ENCODE data around the gene PTRH1. TPM values are rescaled to one million over a fixed set of nuclear protein-coding genes. Genes with fewer than 3 reads are reported as not detected.

Gene PTRH1
- total RNA-seq, 1 experiment from 2014 or later, result 21.8 TPM

DNA sequence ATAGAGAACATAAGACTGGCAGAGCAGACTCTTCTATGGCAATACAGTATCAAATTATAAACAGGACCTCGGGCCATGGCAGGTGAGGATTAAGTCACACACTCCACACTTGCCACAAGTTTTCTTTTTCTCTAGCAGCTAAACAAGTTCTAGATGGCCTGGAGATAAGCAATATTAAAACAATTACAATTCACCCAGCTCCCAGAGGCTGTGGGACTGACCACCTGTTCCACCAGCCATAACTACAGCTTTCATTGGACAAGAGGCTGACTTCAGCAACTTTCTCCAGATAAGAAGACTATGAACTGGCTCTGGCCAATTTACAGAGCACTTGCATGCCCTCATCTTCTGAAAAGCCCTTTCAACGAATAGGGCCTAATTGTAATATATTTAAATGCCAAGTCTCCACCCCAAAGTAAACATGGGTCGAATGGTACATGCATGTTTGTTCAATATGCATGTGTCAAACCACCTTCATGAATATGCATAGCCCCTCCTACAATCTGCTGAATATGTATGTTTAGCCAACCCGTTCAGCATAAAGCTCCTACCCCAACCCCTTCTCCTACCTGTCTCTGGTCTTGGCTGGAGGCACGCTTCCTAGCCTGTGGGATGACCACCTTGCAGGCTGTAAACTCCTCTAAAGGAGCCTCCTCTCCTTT is 14.7 kb downstream of the PTRH1 start:
- CTCF ChIA-PET, result no interaction called here

More for the DNA sequence above, 14.7 kb downstream of the PTRH1 start:
- Histone ChIP-seq H4K20me1 (ENCODE audit: insufficient read depth) (no peaks in the 10 kb centered on the region), H3K4me2 (ENCODE audit: low read length) (peak overlapping the region; percentile 55; the same call in 1 of the 2 replicates), H3K9me2 (ENCODE audit: insufficient read depth) (no peaks in the 10 kb centered on the region), H3K27me3 (ENCODE audit: insufficient read depth, low read length) (no peaks in the 10 kb centered on the region), H2AFZ (ENCODE audit: low read depth, low read length, poor library complexity, severe bottlenecking) (no peak overlapping the region), H3K27ac (ENCODE audit: low read depth, low read length) (no peak overlapping the region), H3K9ac (ENCODE audit: low read length) (no peak overlapping the region), H3K4me3 (replicated peaks in 1 of 2; ENCODE audit: low read depth in 1 of 2, low read length in 2 of 2) (no peak overlapping the region), H3K4me1 (ENCODE audit: control insufficient read depth in 1 of 2, insufficient read depth in 2 of 2, low read length in 2 of 2) (peaks cover 20 to 38% of the 10 kb centered on the region in 2 experiments), H3K9me3 (ENCODE audit: control insufficient read depth in 1 of 2, insufficient read depth in 1 of 2, low read depth in 1 of 2, low read length in 2 of 2) (no peaks in the 10 kb centered on the region), H3K36me3 (ENCODE audit: control insufficient read depth in 1 of 2, insufficient read depth in 2 of 2, low read length in 2 of 2) (no peaks in the 10 kb centered on the region), H3K79me2 (ENCODE audit: insufficient read depth, low read length) (no peaks in the 10 kb centered on the region)
- no TSS peak for BruUV-seq (replicated peaks)
- ChIA-PET POLR2A (interaction anchor here (2.1 kb wide), 1 partner anchor 34 kb away, joined by 6 read pairs; the partner anchor contains the start of gene TOR2A), RAD21 (ENCODE audit: low non-redundant PET in 1 of 2, low total read pairs in 2 of 2, uncharacterized antibody in 2 of 2, unreplicated experiment in 2 of 2) (no interaction called here)
- DNase-seq (ENCODE audit: low read depth, low spot score), result no peak
- intact Hi-C loops (cut with micrococcal nuclease), result no loop called here
- TF ChIP-seq, protein P1, sequence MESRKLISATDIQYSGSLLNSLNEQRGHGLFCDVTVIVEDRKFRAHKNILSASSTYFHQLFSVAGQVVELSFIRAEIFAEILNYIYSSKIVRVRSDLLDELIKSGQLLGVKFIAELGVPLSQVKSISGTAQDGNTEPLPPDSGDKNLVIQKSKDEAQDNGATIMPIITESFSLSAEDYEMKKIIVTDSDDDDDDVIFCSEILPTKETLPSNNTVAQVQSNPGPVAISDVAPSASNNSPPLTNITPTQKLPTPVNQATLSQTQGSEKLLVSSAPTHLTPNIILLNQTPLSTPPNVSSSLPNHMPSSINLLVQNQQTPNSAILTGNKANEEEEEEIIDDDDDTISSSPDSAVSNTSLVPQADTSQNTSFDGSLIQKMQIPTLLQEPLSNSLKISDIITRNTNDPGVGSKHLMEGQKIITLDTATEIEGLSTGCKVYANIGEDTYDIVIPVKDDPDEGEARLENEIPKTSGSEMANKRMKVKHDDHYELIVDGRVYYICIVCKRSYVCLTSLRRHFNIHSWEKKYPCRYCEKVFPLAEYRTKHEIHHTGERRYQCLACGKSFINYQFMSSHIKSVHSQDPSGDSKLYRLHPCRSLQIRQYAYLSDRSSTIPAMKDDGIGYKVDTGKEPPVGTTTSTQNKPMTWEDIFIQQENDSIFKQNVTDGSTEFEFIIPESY (IDR thresholded peaks at IDR 0.05; ENCODE audit: extremely low read depth, insufficient replicate concordance, low read length), result no peak
- TF ChIP-seq EGR1 (IDR thresholded peaks at IDR 0.05; ENCODE audit: low read depth) (no peak), POLR2AphosphoS5 (IDR thresholded peaks at IDR 0.05; ENCODE audit: low read depth, low read length) (no peak), CBX3 (IDR thresholded peaks at IDR 0.05; ENCODE audit: low read depth) (no peak), ZNF274 (IDR thresholded peaks at IDR 0.05; ENCODE audit: low read depth, low read length) (no peak), FOSL1 (IDR thresholded peaks at IDR 0.05; ENCODE audit: low read depth) (no peak), POLR2A (IDR thresholded peaks at IDR 0.05; ENCODE audit: borderline replicate concordance, extremely low read depth, insufficient read depth, insufficient read length) (no peak), YY1 (IDR thresholded peaks at IDR 0.05; ENCODE audit: extremely low read depth, insufficient replicate concordance, low read depth, low read length) (no peak), SRF (IDR thresholded peaks at IDR 0.05; ENCODE audit: low read depth) (no peak), EZH2 (IDR thresholded peaks at IDR 0.05) (no peak), SP1 (IDR thresholded peaks at IDR 0.05; ENCODE audit: low read depth) (no peak), ZFX (IDR thresholded peaks at IDR 0.05) (no peak), RAD21 (IDR thresholded peaks at IDR 0.05; ENCODE audit: low read depth) (no peak), CEBPB (IDR thresholded peaks at IDR 0.05; ENCODE audit: low read depth) (no peak), ELF1 (IDR thresholded peaks at IDR 0.05; ENCODE audit: borderline replicate concordance, low read depth) (no peak), SIN3A (IDR thresholded peaks at IDR 0.05; ENCODE audit: low read depth) (no peak)
- TF ChIP-seq, protein P2, sequence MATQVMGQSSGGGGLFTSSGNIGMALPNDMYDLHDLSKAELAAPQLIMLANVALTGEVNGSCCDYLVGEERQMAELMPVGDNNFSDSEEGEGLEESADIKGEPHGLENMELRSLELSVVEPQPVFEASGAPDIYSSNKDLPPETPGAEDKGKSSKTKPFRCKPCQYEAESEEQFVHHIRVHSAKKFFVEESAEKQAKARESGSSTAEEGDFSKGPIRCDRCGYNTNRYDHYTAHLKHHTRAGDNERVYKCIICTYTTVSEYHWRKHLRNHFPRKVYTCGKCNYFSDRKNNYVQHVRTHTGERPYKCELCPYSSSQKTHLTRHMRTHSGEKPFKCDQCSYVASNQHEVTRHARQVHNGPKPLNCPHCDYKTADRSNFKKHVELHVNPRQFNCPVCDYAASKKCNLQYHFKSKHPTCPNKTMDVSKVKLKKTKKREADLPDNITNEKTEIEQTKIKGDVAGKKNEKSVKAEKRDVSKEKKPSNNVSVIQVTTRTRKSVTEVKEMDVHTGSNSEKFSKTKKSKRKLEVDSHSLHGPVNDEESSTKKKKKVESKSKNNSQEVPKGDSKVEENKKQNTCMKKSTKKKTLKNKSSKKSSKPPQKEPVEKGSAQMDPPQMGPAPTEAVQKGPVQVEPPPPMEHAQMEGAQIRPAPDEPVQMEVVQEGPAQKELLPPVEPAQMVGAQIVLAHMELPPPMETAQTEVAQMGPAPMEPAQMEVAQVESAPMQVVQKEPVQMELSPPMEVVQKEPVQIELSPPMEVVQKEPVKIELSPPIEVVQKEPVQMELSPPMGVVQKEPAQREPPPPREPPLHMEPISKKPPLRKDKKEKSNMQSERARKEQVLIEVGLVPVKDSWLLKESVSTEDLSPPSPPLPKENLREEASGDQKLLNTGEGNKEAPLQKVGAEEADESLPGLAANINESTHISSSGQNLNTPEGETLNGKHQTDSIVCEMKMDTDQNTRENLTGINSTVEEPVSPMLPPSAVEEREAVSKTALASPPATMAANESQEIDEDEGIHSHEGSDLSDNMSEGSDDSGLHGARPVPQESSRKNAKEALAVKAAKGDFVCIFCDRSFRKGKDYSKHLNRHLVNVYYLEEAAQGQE (IDR thresholded peaks at IDR 0.05; ENCODE audit: low read depth), result no peak
- TF ChIP-seq, protein P3, sequence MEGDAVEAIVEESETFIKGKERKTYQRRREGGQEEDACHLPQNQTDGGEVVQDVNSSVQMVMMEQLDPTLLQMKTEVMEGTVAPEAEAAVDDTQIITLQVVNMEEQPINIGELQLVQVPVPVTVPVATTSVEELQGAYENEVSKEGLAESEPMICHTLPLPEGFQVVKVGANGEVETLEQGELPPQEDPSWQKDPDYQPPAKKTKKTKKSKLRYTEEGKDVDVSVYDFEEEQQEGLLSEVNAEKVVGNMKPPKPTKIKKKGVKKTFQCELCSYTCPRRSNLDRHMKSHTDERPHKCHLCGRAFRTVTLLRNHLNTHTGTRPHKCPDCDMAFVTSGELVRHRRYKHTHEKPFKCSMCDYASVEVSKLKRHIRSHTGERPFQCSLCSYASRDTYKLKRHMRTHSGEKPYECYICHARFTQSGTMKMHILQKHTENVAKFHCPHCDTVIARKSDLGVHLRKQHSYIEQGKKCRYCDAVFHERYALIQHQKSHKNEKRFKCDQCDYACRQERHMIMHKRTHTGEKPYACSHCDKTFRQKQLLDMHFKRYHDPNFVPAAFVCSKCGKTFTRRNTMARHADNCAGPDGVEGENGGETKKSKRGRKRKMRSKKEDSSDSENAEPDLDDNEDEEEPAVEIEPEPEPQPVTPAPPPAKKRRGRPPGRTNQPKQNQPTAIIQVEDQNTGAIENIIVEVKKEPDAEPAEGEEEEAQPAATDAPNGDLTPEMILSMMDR (IDR thresholded peaks at IDR 0.05 in 2 of 3, conservative IDR thresholded peaks at IDR 0.05 in 1 of 3; ENCODE audit: borderline replicate concordance in 1 of 3, insufficient read depth in 1 of 3, low read depth in 2 of 3, low read length in 2 of 3), result no peak
- TF ChIP-seq, protein P4, sequence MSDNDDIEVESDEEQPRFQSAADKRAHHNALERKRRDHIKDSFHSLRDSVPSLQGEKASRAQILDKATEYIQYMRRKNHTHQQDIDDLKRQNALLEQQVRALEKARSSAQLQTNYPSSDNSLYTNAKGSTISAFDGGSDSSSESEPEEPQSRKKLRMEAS (IDR thresholded peaks at IDR 0.05), result no peak
- TF ChIP-seq, protein P5, sequence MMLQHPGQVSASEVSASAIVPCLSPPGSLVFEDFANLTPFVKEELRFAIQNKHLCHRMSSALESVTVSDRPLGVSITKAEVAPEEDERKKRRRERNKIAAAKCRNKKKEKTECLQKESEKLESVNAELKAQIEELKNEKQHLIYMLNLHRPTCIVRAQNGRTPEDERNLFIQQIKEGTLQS (IDR thresholded peaks at IDR 0.05), result no peak
- no peak for ATAC-seq
